ENCODE data around the gene DDX10.

The DDX10 gene

DNA sequence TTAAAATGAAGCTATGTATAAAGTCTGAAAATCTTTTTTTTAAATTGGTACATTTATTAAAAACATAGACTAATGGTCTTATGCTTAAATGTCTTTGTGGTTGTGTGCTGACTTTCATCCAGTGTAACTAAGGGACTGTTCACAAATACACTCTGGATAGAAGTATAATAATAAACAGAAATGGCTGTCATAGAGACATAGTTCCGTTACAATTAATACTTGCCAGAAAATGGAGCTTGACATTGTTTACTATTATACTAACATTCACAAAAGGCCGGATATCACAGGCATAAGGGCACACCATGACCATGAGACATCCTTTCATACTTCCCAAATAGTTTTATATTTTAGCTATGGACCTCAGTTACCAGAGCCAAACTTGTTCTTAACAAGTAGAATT is 161.3 kb downstream of the DDX10 start:
- DNase-seq = no peak

DNA sequence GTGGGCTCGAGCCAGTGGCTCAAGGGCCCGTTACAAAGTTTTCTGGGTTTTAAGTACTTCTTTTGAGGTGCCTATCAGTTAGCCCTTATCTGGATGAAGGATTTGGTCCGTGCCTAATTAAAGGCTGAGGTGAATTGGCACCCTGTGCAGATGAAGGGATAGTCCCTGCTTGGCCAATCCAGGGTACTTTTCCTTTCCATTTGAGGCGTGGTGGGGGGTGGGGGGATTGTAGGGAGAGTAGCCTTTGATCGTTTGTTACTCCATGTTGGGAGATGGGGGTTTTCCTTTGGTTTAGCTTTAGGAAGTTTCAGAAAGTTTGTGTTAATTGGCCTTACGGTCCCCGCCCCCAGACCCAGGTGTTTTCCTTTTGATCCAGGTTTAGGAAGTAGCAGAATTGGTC is 170.8 kb downstream of the DDX10 start:
- no peak for DNase-seq

DNA sequence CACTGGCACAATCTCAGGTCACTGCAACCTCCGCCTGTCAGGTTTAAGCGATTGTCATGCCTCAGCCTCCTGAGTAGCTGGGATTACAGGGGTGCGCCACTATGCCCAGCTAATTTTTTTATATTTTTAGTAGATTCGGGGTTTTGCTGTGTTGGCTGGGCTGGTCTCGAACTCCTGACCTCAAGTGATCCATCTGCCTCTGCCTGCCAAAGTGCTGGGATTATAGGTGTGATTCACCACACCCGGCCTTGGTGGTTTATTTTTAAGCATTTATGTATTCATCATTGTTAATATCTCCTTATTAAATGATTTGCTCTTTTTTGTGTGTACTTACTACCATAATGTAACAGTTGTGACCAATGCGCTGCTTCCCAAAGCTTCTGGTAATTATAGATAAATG is 171.7 kb downstream of the DDX10 start:
- no peak for DNase-seq

DNA sequence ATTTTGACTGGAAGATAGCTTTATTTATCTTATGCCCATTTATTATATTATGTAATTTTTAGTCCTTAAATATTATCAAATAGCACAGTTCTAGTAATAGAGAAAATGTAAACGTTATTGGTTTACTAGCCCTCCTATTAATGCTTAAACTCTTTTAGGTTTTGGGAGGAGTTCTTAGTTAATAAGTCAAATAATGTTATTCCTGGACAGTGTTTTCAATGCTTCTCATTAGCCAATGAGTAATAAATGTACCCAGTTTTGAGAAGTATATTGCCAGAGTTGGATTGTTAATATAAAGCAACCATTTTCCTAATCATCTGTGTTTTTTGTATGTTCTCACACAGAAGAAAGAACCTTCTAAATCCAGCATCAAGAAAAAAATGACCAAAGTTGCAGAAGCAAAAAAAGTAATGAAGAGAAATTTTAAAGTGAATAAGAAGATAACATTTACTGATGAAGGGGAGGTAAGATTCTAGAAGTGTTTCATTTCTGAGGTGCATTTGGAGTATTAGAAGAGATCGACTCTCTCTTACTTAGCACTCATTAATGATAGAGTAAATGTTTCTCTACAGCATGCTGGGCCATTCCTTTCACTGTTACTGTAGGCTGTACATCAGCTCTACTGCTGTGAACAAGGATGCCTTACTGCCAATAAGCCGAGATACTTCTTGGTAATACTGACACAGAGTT is 173.4 kb downstream of the DDX10 start:
- no peak for DNase-seq

DNA sequence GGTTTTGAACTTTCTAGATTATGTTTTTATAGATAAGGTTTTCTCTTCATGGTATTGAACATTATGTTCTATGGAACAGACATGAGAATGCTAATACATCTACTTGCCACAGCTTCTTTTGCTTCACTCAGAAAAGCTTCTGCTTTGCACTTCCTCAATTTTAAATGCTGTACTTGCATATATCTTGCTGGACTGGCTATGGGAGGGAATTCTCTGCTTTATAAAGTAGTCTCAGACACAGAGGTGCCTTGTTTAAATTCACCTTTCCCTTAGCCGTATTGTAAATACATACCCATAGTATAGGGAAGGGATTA is 173.9 kb downstream of the DDX10 start:
- DNase-seq = no peak

DNA sequence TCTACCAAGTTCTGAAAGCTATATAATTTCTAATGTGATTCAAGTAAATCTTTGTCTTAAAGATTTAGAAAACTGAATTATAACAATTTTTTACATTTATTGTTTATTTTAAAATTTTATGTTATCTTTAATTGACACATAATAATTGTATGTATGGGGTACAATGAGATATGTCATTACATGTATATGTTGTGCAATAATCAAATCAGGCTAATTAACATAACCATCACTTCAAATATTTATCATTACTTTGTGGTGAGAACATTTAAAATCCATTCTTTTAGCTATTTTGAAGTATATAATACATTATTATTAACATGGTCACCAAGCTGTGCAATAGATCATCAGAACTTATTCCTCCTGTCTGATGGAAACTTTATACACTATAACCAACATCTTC is 181.1 kb downstream of the DDX10 start:
- no peak for DNase-seq

DNA sequence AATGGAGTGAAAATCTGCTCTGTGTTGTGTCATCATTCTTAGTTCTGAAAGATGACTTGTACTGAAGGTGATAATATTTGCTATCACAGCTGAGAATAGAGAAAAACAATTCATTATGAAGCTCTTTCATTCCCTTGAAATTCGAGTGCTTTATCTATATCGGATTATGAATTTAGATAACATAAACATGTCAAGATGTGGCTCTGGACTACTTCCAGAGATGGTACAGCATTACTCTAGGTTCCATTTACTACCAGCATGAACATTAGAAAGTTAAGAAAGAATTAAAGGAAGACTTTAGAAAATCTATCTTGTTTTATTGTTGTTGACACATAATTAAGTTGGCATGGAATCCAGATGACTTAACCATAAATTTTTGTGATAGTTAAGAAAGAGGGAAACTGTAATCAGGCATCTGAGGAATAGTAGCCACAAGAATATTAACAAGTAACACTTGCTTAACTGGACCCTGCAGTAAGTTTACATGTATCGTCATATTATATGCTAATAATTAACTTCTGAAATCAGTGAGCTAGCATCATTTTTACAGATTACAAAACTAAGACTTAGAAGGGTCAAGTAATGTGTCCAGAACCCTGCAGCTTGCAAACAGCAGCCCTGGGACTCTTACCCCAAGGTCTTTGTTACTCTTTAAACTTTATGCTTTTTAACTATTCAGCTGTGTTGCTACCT is 182.6 kb downstream of the DDX10 start:
- no peak for DNase-seq

DNA sequence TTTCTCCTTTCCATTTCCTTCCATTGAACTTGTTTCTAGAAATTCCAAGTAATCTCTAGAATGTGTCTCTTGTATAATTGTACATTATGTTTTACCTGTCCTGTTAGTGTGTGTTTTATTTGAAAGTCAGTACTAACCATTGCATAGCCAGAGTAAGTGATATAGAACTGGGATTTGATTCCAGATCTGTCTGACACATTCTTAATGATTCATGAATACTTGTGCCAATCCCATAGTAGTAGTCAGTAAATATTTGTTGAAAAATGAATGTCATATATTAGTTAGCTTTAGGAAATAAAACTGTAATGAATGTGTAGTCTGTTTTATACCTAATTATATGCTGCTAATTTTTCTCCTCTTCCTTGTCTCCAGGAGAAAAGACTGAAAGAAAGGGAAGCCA is 186.9 kb downstream of the DDX10 start:
- DNase-seq = no peak

DNA sequence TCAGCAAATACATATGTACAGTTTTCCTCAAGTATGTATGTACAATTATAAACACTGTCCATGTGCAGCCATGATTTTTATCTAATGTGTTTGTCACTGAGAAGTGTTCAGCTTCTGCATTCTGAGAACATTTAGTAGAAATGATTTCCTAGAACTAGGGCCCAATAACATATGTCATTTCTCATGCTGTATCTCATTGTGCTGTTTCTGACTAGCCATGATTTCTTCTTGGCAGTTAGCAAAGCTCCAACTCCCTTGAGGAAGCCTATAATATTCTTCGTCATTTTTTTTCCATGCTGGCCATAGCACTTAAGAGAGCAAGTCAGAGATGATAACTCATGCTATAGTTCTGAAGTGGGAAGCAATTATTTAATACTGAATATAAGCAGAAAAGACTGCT is 187.8 kb downstream of the DDX10 start:
- no peak for DNase-seq

DNA sequence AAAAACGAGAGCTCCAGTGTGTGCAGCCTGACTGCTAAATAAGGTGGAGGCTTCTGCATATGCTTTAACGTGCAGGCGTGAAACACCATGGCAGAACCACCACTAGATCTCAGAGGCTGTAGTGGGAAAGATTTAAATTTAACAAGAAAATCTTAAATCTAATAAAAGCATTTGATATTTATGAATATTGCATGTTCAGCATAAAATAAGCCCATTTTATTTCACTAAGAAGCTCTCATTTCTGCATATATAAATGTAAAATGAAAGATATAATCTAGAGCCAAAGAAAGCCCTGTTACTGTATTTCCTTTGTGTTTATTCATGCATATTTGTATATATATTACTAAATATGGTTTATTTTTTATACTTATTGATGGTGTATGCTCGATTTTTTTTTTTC is 188.3 kb downstream of the DDX10 start:
- DNase-seq = no peak

DNA sequence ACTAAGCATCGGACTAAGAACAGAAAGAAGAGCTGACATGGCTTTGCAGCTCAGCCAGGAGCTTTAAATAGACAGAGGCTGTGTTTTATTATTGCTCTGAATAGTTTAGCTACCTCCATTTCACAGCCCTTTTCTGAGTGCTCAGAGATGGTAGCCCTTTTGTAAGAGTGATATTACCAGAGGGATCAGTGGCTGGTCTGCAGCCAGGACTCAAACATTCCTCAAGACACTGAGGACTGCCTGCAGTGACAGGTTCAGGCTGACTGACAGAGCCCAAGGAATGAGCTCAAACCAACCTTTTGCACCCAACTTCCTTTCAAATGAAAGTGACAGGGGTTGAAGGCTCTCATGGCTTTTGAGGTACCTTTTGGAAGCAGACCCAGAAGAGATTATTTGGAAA is 189.0 kb downstream of the DDX10 start:
- peak; percentile 43 for DNase-seq

DNA sequence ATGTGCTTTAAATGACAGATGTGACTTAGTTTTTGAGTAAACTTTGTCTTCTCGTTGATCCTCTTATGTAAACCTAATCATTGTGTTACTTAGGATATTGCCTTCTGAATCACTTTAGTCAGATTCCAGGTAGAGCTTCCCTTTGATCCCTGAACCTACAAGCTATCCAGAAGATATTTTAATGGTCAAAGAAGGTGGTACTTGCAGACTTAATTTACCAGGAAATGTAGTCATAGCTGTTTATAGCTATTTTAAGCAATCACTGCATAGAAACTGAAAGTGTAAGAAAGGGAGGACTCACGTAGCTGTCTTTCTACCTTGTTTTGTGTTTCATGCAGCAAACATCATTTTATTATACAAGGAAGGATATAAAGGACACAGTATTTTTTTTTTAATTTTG is 189.5 kb downstream of the DDX10 start:
- no peak for DNase-seq

DNA sequence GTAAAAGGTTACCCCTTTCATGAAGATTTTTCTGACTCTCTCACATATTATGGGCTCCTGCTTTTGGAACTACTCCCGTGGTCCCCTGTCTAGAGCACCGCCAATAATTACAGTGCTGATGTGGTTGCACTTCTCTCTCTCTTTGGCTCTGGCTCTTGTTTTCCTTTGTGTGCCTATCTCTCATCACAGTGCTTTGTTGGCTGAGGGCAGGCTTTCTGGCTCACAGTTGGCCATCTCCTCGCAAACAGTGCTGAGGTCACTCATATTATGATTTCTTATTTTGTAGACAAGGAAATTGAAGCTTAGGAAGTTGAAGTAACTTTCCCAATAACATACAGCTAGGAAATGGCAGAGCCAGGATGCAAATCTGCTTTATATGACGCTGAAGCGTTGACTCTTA is 192.5 kb downstream of the DDX10 start:
- DNase-seq = no peak

DNA sequence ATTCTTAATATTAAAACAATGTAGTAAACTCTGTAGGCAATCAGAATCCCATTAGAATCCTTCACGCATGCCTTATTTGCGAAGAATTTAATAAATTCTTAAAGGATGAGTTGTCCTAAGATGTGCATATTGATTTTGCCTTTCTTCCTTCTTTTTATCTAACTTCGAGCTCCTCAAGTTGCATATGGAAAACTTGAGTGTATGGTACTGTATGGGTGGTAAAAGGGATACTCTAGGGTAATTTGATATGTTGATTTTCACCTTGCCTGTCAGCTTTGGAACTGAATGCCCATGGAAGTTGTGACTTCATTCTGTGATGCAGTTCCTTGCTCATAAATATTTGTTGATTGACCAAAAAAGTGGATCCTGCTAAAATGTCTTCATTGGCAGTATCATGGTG is 193.8 kb downstream of the DDX10 start:
- DNase-seq = no peak

DNA sequence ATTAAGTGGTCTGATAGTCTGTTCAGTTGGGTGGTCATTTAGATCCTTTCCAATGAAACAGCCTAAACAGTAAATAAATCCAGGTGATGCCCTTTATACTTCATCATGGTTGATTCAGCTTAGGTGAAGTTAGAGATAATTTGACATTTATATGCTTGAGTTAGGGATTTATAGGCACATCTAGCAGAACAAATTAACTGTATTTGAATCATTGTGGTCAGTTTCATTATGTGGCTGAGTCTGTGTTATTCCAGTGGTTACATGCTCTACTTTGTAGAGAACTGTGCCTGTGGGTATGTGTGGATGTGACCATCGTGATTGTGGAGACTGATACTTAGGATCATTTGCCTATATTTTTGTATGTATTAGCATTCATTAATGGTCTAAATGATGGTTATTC is 194.6 kb downstream of the DDX10 start:
- DNase-seq = no peak

DNA sequence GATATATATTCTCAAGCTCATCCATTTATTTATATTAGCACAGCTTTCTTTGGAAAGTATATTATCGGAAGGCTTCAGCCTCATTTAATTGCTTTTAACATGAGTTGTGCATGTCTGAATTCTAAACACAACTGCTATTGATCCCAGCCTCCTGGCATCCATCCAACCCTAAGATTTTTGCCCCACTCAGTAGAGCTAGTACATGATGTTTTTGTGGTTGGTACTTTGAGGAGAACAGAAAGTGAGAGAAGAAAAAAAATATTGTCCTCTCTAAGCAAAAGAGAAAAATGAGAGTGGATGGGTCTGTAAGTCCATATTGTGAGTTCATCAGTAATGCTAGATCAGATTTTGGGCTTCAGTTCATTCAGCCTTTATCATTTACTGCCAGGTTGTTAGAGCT is 198.7 kb downstream of the DDX10 start:
- no peak for DNase-seq

DNA sequence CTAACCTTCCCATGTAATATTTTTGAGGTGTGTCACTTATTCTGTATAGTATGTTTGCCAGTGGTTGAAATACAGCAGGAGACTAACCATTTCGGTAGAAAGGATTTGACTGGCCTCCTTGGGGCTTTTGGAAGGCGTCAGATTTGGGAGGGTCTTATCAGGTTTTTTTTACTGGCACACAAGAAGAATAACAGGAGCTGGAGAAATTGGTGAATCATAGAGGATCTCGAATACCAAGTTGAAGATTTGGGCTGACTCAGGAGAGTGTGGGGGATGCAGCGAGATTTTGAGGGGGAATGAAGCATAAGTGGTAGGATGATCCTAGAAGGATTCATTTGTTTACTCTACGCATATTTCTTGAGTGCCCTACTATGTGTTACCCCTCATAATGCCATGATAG is 200.5 kb downstream of the DDX10 start:
- DNase-seq = no peak

DNA sequence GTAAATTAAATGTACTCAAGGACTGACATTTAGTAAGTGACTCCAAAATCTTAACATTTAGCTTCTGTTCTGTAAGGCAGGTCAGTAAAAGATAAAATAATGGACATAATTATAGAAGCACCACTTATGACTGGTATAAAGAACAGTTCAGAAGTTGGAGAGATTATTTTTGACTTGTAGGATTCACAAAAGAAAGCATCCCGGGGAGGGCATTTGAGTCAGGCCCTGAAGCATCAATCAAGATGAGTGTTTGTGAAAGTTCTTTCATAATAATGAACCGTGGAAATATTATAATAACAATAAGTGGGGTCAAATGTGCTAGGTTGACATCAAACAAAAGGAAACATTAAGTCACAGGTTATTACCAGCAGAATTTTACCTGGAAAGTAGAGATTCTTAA is 201.9 kb downstream of the DDX10 start:
- DNase-seq = no peak

DNA sequence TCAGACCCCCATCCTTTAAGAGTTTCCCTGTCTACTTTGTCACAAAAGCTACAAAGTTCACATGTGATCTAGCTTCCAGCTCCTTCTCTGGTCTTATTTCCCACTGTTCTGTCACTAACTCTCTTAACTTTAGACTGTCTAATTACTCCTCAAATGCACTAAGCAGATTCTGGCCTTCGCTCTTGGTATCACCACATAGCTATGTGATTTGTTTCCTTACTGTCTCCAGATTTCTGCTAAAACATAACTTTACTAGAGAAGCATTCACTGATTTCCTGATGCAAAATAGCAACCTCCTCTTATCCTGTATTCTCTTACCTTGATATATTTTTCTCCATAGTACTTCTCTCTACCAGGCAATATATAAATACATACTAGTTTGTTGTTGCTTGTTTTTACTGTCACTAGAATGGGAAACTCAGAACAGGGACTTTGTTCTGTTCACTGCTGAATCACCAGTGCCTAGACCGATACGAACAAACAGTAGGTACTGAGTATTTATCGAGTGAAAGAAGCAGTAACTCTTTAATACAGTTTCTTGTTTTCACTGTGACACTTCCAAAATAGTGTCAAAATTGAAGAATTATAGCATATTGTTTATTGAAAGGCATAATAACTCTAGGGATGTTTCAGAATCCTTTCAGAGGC is 205.6 kb downstream of the DDX10 start:
- peak; percentile 88 for DNase-seq

DNA sequence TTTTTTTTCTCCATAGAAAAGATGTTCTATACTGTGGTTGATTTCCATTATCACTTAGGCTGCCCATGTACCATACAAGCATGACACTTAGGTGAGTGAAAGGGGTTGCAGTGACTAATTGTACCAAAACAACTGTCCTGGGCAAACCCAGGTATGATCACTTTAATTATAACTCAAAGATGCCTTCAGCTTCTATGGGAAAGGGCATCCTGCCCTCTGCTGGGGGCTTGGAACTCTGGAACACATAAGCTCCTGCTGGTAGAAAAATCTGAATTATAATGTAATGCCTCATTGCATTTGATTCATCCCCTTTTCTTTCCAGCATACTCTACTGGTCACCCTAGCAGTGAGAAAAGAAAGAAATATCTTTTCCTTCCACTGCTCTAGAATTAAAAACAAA is 206.3 kb downstream of the DDX10 start:
- peak; percentile 73 for DNase-seq

DNA sequence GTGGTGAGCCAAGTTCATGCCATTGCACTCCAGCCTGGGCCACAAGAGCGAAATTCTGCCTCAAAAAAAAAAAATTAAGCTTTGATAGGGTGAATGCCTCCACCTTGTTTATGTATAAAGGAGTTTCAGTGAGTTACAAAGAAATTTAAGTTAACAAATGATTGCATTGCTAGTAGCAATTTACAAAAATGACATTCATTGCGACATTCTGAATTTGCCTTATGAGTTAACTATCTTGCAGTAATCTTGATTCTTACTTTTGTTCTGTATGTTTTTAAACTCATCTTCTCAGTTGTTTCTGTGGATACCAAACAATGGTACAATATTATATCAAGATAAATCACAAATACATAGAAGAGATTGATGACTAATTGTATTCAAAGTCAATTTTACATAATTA is 207.0 kb downstream of the DDX10 start:
- no peak for DNase-seq

DNA sequence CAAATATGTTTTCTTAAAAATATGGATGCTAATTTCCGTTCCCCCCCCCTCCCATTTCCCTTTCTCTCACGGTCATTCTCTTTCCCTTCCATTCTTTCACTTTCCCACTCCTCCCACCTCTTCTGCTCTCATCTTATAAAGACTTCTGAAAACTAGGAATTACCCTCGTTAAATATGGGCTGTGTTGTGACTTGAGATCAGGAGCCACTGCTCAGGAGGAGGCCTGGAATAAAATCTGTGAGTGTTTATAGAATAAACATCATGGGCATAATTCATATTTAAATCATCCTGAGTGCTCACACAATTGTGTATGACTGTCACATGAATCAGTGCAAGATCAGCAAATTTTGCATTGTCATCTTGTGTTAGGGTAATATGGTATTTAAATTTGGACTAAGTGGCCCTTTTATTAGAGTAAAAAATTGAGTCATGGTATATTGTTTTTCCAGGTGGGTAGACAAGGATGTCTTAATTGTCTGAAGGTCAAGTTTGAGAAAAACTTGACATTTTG is 208.0 kb downstream of the DDX10 start:
- DNase-seq = peak; percentile 86

DNA sequence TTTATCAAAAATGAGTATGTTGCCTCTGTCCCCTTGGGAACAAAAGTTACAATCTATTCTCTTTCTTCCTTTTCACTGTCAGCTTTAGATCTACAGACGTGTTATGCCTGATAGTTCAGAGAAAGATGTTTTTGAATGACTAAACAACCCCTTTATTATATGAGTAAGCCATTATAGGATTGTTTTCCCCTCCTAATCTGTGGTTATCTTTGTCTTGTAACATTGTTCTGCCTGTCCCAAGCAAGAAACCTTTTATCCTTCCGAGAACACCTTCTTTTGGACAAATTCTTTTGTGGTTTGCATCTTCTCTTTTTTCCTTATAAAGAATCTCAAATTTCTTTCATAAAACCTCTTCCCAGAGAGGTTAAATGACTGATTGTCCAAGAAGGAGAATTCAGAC is 208.4 kb downstream of the DDX10 start:
- peak; percentile 66 for DNase-seq

DNA sequence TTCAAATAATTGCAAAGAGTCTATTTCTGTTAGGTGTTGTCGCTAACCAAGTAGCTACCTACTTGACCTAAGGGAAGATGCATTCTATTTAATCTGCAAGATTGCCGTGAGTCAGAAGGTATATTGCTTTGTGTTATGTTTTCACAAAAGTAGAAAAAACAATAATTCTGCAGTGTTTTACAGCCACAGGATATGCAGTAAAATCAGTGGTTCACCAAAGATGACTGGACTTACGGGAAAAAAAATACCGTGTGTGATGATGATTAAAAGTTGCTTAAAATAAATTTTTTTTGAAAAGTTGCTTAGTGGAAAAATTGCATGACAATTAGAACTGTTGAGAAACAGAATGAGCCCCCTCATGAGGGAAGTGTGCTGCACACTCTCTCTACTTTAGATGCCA is 209.1 kb downstream of the DDX10 start:
- DNase-seq = peak; percentile 47
